ENCODE measurements around the gene ACVR1B.

ACVR1B gene

DNA sequence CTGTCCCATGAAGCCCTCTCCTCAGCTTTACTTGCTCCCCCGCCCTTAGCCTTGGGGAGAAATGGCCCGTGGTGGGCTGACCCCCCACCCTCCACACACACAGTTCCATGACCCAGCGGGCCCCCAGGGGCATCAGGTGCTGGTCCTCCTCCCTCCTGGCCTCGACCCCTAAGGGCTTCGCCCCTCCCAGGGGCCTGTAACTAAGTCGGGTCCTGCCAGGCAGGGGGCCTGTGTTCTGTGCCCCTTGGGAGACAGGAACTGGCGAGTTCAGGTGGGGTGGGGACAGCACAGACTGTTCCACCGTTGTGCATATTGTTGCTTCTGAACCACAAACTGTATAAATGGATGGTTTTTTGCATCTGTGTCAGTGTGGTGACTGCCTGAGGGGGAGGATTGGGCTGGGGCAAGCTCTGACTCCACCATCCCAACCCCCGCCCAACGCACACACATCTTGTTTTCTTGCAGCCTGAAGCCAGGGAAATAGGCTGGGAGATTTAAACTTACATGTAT lies 64.1 kb downstream of the ACVR1B start:
- Histone ChIP-seq H3K56ac (ENCODE audit: low read length) (no peak overlapping the region), H3K4me1 (ENCODE audit: control insufficient read depth, low read depth, low read length) (peaks cover 2% of the 10 kb centered on the region), H3K79me2 (ENCODE audit: control insufficient read depth, insufficient read depth, low read length) (no peaks in the 10 kb centered on the region), H4K8ac (ENCODE audit: low read depth, low read length) (no peak overlapping the region), H3K18ac (ENCODE audit: low read length) (no peak overlapping the region), H3K27me3 (ENCODE audit: insufficient read depth, low read length, poor library complexity) (no peaks in the 10 kb centered on the region), H3K79me1 (ENCODE audit: low read length) (no peaks in the 10 kb centered on the region), H4K5ac (ENCODE audit: low read length) (no peak overlapping the region), H3K4me3 (ENCODE audit: low read length) (no peak overlapping the region), H2BK15ac (replicated peaks; ENCODE audit: low read depth) (no peak overlapping the region), H3K27ac (ENCODE audit: low read depth, low read length) (no peak overlapping the region), H3K36me3 (ENCODE audit: control insufficient read depth, insufficient read depth, low read length) (no peaks in the 10 kb centered on the region), H2BK120ac (ENCODE audit: low read depth, low read length) (no peak overlapping the region), H3K4ac (ENCODE audit: low read depth, low read length) (no peak overlapping the region), H2AK5ac (ENCODE audit: low read length) (no peak overlapping the region), H3K9ac (ENCODE audit: low read length) (no peak overlapping the region), H3K23ac (ENCODE audit: low read length) (no peak overlapping the region), H2BK5ac (ENCODE audit: low read length) (no peak overlapping the region), H3K4me2 (ENCODE audit: low read length) (no peak overlapping the region)
- DNase-seq: no peak
- WGBS (ENCODE audit: extremely low coverage, insufficient coverage, low lambda C conversion rate): no CpG with 5 or more reads among the region's 10 CpGs

DNA sequence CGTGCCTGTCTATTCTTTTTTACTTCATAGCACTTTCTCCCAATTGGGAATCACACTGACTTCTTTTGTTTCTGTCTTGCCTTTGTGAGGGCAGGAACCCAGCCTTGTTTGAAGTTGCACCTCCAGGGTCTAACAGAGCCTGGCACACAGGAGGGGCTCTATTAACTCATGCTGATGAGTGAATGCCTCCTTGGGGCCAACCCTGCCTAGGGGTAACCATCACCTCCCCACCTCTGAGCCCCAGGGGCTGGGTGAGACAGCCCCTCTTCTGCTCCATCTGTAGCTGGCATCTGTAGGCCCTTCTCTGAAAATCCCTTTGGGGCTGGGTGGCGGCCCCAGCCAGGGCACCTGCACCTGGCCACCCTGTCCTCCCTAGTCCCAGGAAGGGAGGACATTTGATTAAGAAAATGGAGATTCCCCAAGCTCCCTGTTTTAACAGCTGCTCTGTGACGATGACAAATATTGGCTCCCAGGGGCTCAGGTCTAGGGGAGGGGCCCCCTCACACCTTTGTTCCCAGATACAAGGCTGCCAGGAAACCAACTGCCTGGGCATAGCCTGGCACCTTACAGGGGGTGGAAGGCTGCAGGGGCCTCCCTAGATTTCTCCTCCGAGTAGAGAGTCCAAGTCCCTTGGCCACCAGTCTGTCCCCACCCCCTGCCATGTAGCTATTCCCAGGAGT lies 67.1 kb downstream of the ACVR1B start:
- no peaks in the 10 kb centered on the region for H3K27me3 ChIP-seq (ENCODE audit: insufficient read depth, low read length, poor library complexity)
- no peaks in the 10 kb centered on the region for H3K79me2 ChIP-seq (ENCODE audit: control insufficient read depth, insufficient read depth, low read length)
- no peak overlapping the region for H3K9ac ChIP-seq (ENCODE audit: low read length)
- H3K4me1 ChIP-seq (ENCODE audit: control insufficient read depth, low read depth, low read length): peaks cover 2% of the 10 kb centered on the region
- H3K4ac ChIP-seq (ENCODE audit: low read depth, low read length): no peak overlapping the region
- H3K36me3 ChIP-seq (ENCODE audit: control insufficient read depth, insufficient read depth, low read length): no peaks in the 10 kb centered on the region
- H3K27ac ChIP-seq (ENCODE audit: low read depth, low read length): no peak overlapping the region
- H2AK5ac ChIP-seq (ENCODE audit: low read length): no peak overlapping the region
- H3K23ac ChIP-seq (ENCODE audit: low read length): no peak overlapping the region
- no peak overlapping the region for H3K56ac ChIP-seq (ENCODE audit: low read length)
- H3K4me3 ChIP-seq (ENCODE audit: low read length): no peak overlapping the region
- no peaks in the 10 kb centered on the region for H3K79me1 ChIP-seq (ENCODE audit: low read length)
- no peak overlapping the region for H2BK15ac ChIP-seq (replicated peaks; ENCODE audit: low read depth)
- H4K8ac ChIP-seq (ENCODE audit: low read depth, low read length): no peak overlapping the region
- no peak overlapping the region for H2BK120ac ChIP-seq (ENCODE audit: low read depth, low read length)
- H3K18ac ChIP-seq (ENCODE audit: low read length): no peak overlapping the region
- H4K5ac ChIP-seq (ENCODE audit: low read length): no peak overlapping the region
- H3K4me2 ChIP-seq (ENCODE audit: low read length): no peak overlapping the region
- no peak for DNase-seq
- no CpG with 5 or more reads among the region's 4 CpGs for WGBS (ENCODE audit: extremely low coverage, insufficient coverage, low lambda C conversion rate)
- H2BK5ac ChIP-seq (ENCODE audit: low read length): no peak overlapping the region

DNA sequence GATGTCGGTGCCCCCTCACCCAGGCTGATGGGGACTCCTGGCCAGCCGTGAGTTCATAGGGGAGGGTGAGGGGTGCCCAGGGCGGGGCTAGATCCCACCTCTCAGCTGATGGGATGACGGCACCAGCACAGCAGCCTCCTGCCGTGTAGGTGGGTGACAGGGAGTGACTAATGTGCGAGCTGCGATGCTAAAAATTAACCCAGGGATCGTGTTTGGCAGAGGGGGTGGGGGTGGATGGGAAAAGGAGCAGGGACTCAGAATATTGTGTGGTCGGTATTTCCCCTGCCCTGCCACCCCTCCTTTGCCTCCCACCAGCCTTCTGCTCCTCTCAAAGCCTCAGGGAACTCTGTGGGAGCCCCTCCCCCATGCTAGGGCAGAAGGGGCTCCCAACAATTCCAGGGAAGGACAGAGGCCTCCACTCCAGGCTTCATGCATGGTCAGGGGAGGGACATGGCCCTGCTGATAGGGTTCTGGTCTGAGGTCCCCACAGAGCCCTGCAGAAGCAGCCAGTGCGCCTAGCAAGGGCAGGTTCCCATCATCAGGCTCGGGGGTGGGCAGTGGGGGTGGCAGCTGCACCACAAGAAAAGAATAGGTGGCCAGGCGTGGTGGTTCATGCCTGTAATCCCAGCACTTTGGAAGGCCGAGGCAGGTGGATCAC lies 67.7 kb downstream of the ACVR1B start:
- Histone ChIP-seq H3K36me3 (ENCODE audit: control insufficient read depth, insufficient read depth, low read length) (no peaks in the 10 kb centered on the region), H3K79me1 (ENCODE audit: low read length) (no peaks in the 10 kb centered on the region), H3K4me3 (ENCODE audit: low read length) (no peak overlapping the region), H3K18ac (ENCODE audit: low read length) (no peak overlapping the region), H3K4me1 (ENCODE audit: control insufficient read depth, low read depth, low read length) (no peaks in the 10 kb centered on the region), H3K79me2 (ENCODE audit: control insufficient read depth, insufficient read depth, low read length) (no peaks in the 10 kb centered on the region), H3K4ac (ENCODE audit: low read depth, low read length) (no peak overlapping the region), H2BK120ac (ENCODE audit: low read depth, low read length) (no peak overlapping the region), H3K4me2 (ENCODE audit: low read length) (no peak overlapping the region), H3K56ac (ENCODE audit: low read length) (no peak overlapping the region), H3K23ac (ENCODE audit: low read length) (no peak overlapping the region), H2AK5ac (ENCODE audit: low read length) (no peak overlapping the region), H3K9ac (ENCODE audit: low read length) (no peak overlapping the region), H2BK15ac (replicated peaks; ENCODE audit: low read depth) (no peak overlapping the region), H2BK5ac (ENCODE audit: low read length) (no peak overlapping the region), H4K5ac (ENCODE audit: low read length) (no peak overlapping the region), H4K8ac (ENCODE audit: low read depth, low read length) (no peak overlapping the region), H3K27me3 (ENCODE audit: insufficient read depth, low read length, poor library complexity) (no peaks in the 10 kb centered on the region), H3K27ac (ENCODE audit: low read depth, low read length) (no peak overlapping the region)
- WGBS (ENCODE audit: extremely low coverage, insufficient coverage, low lambda C conversion rate): no CpG with 5 or more reads among the region's 13 CpGs
- no peak for DNase-seq

DNA sequence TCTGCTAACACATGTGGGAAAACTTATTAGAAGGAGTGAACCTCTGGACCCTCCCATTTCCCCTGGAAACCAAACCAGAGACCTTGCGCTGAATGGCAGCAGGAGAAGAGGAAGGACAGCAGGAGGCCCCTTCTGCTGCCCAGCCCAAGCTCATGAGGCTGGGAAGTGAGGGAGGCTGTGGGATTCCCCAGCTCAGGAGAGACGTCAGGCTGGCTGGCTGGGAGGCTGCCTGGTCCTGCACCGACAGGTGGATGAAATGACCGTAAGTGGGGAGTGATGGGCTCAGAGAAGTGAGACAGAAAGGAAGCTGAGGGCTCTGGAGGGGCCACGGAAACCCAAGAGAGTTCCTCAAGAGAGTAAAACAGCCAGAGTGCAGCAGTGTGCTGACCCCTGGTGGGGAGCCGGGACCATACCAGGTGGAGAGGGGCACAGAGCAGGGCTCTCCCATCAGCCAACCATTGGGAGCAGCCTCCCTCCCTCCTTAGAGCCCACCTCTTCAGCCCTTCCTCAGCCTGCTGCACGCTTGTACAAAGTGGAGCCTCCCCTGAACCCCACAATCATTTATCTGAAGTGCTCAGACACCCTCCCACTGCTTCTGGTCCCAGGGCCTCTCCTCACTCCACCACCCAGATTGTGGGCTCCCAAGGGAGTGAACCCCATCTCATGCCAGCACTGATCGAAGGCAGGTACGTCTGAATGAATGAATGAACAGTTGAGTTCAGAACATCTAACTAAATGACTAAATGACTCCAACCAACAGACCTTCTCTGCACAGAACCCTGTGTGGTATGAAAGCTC lies 69.2 kb downstream of the ACVR1B start:
- Histone ChIP-seq H3K27ac (ENCODE audit: low read depth, low read length) (no peak overlapping the region), H3K79me2 (ENCODE audit: control insufficient read depth, insufficient read depth, low read length) (no peaks in the 10 kb centered on the region), H3K79me1 (ENCODE audit: low read length) (no peaks in the 10 kb centered on the region), H3K4me1 (ENCODE audit: control insufficient read depth, low read depth, low read length) (no peaks in the 10 kb centered on the region), H2AK5ac (ENCODE audit: low read length) (no peak overlapping the region), H3K4me3 (ENCODE audit: low read length) (no peak overlapping the region), H3K36me3 (ENCODE audit: control insufficient read depth, insufficient read depth, low read length) (no peaks in the 10 kb centered on the region), H3K4me2 (ENCODE audit: low read length) (no peak overlapping the region), H3K9ac (ENCODE audit: low read length) (no peak overlapping the region), H3K27me3 (ENCODE audit: insufficient read depth, low read length, poor library complexity) (no peaks in the 10 kb centered on the region), H4K8ac (ENCODE audit: low read depth, low read length) (no peak overlapping the region), H3K18ac (ENCODE audit: low read length) (no peak overlapping the region), H3K4ac (ENCODE audit: low read depth, low read length) (no peak overlapping the region), H2BK120ac (ENCODE audit: low read depth, low read length) (no peak overlapping the region), H3K23ac (ENCODE audit: low read length) (no peak overlapping the region), H2BK5ac (ENCODE audit: low read length) (no peak overlapping the region), H4K5ac (ENCODE audit: low read length) (no peak overlapping the region), H3K56ac (ENCODE audit: low read length) (no peak overlapping the region), H2BK15ac (replicated peaks; ENCODE audit: low read depth) (no peak overlapping the region)
- DNase-seq: peak; percentile 85
- WGBS (ENCODE audit: extremely low coverage, insufficient coverage, low lambda C conversion rate): no CpG with 5 or more reads among the region's 9 CpGs

DNA sequence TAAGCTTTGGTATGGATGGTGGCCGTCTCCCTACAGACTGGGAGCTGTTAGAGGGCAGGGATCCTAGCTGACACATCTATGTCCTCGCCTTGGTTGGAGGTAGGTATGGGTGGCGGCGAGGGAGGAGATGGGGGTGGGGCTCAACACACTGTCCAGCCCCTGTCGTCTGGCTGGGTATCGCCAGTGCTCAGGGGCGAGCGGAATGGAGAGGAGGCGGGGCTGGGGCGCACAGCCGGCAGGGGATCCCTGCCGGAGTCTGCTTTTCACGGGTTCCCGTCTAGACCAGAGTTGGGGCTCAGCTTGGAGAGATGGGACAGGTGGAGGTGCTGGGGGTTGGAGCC lies 71.3 kb downstream of the ACVR1B start:
- Histone ChIP-seq H3K9ac (ENCODE audit: low read length) (peak overlapping the region; percentile 3), H3K79me2 (ENCODE audit: control insufficient read depth, insufficient read depth, low read length) (no peaks in the 10 kb centered on the region), H2AK5ac (ENCODE audit: low read length) (no peak overlapping the region), H3K23ac (ENCODE audit: low read length) (no peak overlapping the region), H3K4me1 (ENCODE audit: control insufficient read depth, low read depth, low read length) (peaks cover 2% of the 10 kb centered on the region), H3K4me3 (ENCODE audit: low read length) (no peak overlapping the region), H2BK15ac (replicated peaks; ENCODE audit: low read depth) (no peak overlapping the region), H3K4ac (ENCODE audit: low read depth, low read length) (no peak overlapping the region), H3K36me3 (ENCODE audit: control insufficient read depth, insufficient read depth, low read length) (no peaks in the 10 kb centered on the region), H3K27ac (ENCODE audit: low read depth, low read length) (no peak overlapping the region), H3K4me2 (ENCODE audit: low read length) (peak overlapping the region; percentile 36), H3K18ac (ENCODE audit: low read length) (no peak overlapping the region), H4K5ac (ENCODE audit: low read length) (no peak overlapping the region), H3K56ac (ENCODE audit: low read length) (peak overlapping the region; percentile 19), H2BK120ac (ENCODE audit: low read depth, low read length) (no peak overlapping the region), H4K8ac (ENCODE audit: low read depth, low read length) (no peak overlapping the region), H3K79me1 (ENCODE audit: low read length) (no peaks in the 10 kb centered on the region), H2BK5ac (ENCODE audit: low read length) (no peak overlapping the region), H3K27me3 (ENCODE audit: insufficient read depth, low read length, poor library complexity) (no peaks in the 10 kb centered on the region)
- DNase-seq: peak; percentile 50
- WGBS (ENCODE audit: extremely low coverage, insufficient coverage, low lambda C conversion rate): no CpG with 5 or more reads among the region's 14 CpGs

Measured in mesendoderm (in vitro differentiated cells).